AG04449 (cell line): Measurements from ENCODE around the gene SLC7A14.

Experiments
- CTCF ChIA-PET: fragments of 350-600 bp; formaldehyde crosslinking; extraction: SDS; loops from one replicate; lab custom pipeline; 2021; ENCODE audit warnings: antibody characterized with exemption; lab: Yijun Ruan, JAX
- POLR2A ChIA-PET: fragments of 400-600, 350-600 bp; formaldehyde crosslinking; extraction: SDS; loops from one replicate; lab custom pipeline; 2020; ENCODE audit warnings: antibody characterized with exemption, inconsistent platforms; lab: Yijun Ruan, JAX
- DNase-seq: peaks from one replicate; pipeline ENCODE4 v3.0.0-alpha.2; 2010; ENCODE audit warnings: low read depth, low spot score
- H3K4me3 ChIP-seq: 2 replicates; pipeline ENCODE4 v1.5.1; 2011; ENCODE audit warnings: low read depth, mild to moderate bottlenecking, control low read depth, low read length
- CTCF ChIP-seq: IDR thresholded peaks from one replicate; pipeline ENCODE4 v1.5.1; 2011; ENCODE audit warnings: mild to moderate bottlenecking, moderate library complexity, low read length, control low read depth, inconsistent platforms; ENCODE audit not compliant: insufficient read depth; ENCODE audit errors: missing control alignments

SLC7A14 gene

DNA sequence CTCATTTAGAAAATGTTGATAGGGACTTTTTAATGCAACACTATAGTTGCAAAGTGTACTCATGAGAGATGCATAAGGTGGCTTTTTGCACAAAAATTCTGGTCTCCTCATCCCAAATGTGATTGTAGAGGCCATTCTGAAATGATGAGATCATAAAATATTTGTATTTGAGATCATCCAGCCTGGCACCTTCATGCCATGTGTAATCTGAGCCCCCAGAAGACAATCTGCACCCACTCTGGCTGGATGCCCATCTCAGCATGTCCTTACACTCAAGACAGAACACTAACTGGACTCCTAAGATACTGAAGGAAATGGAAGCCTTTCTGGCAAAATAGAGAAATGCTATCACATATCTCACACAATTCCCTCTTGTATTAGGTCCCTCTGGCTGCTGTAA, 49.2 kb downstream of the SLC7A14 start:
- ChIA-PET CTCF (interaction anchor here (6.9 kb wide), 1 partner anchor 275 kb away, joined by 31 read pairs; no protein-coding TSS in a partner anchor), POLR2A (no interaction called here)
- TF ChIP-seq CTCF: no peak
- DNase-seq: no peak
- no peak overlapping the region for H3K4me3 ChIP-seq

GRCh38 chr3:170534227-170534626, 51.6 kb downstream of the SLC7A14 start:
- TF ChIP-seq CTCF: no peak
- ChIA-PET CTCF (no interaction called here), POLR2A (no interaction called here)
- H3K4me3 ChIP-seq: no peak overlapping the region
- DNase-seq: no peak

DNA sequence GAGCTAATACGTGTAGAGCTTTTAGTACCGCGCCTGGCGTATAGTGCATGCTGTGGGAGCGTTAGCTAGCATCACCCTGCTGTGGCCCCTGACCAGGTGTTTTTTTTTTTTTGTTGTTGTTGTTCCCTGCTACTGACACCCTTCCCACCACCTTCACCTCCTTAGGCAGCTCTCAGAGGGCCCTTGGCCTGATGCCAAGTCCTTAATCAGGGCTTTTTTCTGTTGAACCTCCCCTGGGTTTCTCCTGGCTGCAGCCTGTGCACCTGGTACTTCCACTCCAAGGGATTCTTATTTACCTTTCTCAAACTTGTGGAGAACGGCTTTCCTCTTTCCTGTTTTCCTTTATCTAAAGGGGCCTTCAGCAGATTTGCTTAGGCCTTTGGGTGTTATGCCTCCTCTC, 53.3 kb downstream of the SLC7A14 start:
- DNase-seq: no peak
- TF ChIP-seq CTCF: no peak
- POLR2A ChIA-PET: no interaction called here
- CTCF ChIA-PET: interaction anchor here (1.1 to 1.2 kb wide), 3 partner anchors 13 to 279 kb away, joined by 3 to 5 read pairs (median 3); no protein-coding TSS in a partner anchor
- H3K4me3 ChIP-seq: no peak overlapping the region

GRCh38 chr3:170531657-170532335, 54.1 kb downstream of the SLC7A14 start:
- POLR2A ChIA-PET: interaction anchor here (0.6 kb wide), 1 partner anchor 79 kb away, joined by 3 read pairs; no protein-coding TSS in a partner anchor
- CTCF ChIA-PET: interaction anchor here (1.1 to 1.2 kb wide), 2 partner anchors 14 to 280 kb away, joined by 3 read pairs; no protein-coding TSS in a partner anchor

DNA sequence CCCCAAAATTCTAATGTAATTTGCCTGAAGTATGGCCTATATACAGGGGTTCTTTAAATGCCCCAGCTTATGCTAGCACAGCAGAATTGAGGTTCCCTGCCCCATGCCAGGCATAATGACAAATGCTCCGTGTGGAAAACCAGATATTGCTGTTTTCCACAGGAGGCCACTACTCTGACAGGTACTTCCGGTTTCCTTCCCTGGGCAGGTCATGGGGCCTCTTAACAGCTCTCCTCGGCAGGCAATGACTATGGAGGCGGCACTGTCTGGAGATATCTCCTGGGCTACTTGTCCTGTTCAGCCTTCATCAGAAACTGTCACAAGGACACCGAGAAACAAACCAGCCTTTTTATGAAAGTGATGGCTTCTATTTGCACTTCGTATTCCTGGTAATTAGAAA, 54.8 kb downstream of the SLC7A14 start:
- H3K4me3 ChIP-seq: no peak overlapping the region
- ChIA-PET POLR2A (interaction anchor here (0.6 kb wide), 1 partner anchor 79 kb away, joined by 3 read pairs; no protein-coding TSS in a partner anchor), CTCF (no interaction called here)
- no peak for DNase-seq
- no peak for TF ChIP-seq CTCF

More at GRCh38 chr3:170531657-170532335, 54.1 kb downstream of the SLC7A14 start:
- DNase-seq: no peak
- TF ChIP-seq CTCF: no peak
- H3K4me3 ChIP-seq: no peak overlapping the region

DNA sequence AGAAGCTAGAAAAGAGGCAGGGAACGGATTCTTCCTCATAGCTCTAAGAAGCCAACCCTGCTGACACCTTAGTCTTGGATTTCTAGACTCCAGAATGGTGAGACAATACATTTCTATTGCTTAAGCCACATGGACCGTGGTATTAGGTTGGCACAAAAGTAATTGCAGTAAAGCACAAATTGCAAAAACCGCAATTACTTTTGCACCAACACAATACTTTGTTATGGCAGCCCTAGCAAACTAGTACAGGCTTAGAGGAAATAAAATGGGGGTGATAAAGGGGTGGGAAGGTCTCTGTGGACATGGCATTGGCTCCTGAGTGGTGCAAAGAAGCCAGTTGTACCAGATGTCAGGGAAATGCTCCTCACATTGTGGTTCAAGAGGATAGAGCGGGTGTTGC, 56.0 kb downstream of the SLC7A14 start:
- CTCF ChIA-PET: interaction anchor here (1.3 kb wide), 1 partner anchor 10 kb away, joined by 3 read pairs; no protein-coding TSS in a partner anchor
- TF ChIP-seq CTCF: no peak
- H3K4me3 ChIP-seq: no peak overlapping the region
- no peak for DNase-seq
- POLR2A ChIA-PET: no interaction called here
